Stimulated activated CD8-positive, alpha-beta memory T cell treated with anti-CD3 and anti-CD28 coated beads, Interleukin-7, amount 100 ng/mL, for 24 hours (primary cell): ENCODE results near the gene CASP9.
A peak's percentile ranks its signal among the peaks of the same experiment; 100 is the strongest.

Experiments used
- DNase-seq: peaks from one replicate; pipeline ENCODE4 v3.0.0-alpha.2; 2020; ENCODE audit warnings: low read depth

CASP9 gene

DNA sequence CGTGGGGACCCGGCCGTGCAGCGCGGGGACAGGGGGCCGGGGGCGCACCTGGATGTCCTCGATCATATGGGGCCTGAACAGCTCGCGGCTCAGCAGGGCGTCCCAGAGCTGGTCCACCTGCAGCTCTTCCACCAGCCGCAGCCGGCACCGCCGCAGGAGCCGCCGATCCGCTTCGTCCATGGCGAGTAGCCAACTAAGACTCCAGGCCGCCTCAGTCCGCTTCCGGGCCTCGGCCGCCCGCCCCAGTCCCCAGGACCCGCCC is at the start of gene CASP9:
Gene CASP9 (minus strand): TSS at position 195 of the 262 bp plus-strand sequence. CDS start 15 bp downstream, at position 180.
- DNase-seq: no peak

GRCh38 chr1:15573477-15573876 is 49.5 kb upstream of the CASP9 start:
- no peak for DNase-seq

DNA sequence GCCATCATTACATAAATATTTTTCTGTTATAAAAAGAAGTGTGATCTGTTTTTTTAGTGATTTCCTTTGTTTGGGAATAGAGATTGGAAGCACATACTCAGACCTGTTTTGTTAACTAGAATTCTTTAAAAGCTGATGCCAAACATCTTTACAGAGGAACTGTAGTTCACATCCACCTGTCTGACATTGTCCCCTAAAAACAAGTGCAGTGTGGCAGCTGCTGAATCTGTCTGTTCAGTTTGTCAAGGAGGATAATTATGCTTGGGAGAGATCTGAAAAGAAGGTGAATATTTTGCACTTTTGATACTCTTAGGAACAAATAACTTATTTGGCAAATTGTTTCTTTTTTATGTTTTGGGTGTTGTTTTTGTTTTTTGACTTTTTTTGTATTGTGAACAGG is 47.3 kb upstream of the CASP9 start:
- DNase-seq: no peak

- no peak for DNase-seq
These were observed 46.8 kb upstream of the CASP9 start for GRCh38 chr1:15570861-15571260.

DNA sequence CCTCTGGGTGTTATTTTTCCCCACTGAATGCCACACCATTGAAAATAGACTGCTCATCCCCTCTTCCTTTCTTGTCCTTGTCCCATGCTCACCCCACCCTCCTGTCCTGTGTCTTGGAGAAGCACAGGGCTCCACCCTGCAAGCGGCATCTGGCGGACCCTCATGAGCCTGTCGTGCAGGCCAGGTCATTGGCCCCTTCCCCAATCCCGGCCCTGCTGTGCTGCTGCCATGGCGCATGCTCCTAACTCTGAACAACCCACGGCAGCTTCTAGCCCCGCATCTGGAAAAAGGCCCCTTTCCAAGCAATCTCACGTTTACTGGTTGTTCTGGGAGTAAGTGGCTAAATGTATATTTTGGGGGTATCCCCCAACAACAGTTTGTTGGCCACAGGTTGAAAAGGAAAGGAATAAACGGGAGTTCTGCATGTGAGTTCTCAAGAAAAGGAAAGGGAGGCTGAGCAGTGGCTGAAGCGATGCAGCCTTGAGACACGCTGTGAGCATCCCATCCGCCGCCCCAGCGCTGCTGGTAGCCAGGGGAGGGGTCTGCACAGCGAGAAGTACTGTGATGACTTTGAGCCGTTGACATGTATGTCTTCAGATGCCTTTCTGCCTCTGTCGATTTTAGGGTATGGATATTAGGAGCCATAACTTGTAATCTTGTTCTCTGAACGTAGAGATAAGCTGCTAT is 44.5 kb upstream of the CASP9 start:
- DNase-seq: no peak

GRCh38 chr1:15559189-15559810 is 35.3 kb upstream of the CASP9 start:
- no peak for DNase-seq

GRCh38 chr1:15558516-15558915 is 34.5 kb upstream of the CASP9 start:
- no peak for DNase-seq

DNA sequence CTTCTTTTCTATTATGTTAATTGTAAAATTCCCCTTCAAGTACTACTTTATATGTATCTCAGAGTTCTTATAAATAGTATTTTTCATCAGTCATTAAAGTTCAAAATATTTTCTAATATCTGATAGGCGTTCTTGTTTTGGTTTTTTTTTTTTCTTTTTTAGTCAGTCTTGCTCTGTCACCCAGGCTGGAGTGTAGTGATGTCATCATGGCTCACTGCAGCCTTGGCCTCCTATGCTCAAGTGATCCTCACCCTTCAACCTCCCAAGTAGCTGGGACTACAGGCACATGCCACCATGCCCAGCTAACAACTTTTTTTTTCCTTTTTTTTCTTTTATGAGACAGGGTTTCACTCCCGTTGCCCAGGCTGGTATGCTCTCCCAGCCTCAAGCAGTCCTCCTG is 33.6 kb upstream of the CASP9 start:
- DNase-seq: no peak

GRCh38 chr1:15557008-15557407 is 33.0 kb upstream of the CASP9 start:
- DNase-seq: no peak

DNA sequence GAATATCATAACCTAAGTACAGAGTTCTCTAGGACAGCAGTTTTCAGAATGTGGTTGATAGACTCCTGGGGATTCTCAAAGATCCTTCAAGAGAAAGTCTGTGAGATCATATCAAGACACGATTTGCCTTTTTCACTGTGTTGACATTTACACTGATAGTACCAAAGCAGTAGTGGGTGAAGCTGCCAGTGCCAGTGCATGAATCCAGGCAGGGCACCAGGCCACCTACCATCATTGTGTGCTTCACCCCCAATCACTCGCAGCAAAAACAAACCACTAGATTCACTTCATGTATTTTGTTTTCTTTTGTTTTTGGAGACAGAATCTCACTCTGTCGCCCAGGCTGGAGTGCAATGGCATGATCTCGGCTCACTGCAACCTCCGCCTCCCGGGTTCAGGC is 26.6 kb upstream of the CASP9 start:
- DNase-seq: no peak

DNA sequence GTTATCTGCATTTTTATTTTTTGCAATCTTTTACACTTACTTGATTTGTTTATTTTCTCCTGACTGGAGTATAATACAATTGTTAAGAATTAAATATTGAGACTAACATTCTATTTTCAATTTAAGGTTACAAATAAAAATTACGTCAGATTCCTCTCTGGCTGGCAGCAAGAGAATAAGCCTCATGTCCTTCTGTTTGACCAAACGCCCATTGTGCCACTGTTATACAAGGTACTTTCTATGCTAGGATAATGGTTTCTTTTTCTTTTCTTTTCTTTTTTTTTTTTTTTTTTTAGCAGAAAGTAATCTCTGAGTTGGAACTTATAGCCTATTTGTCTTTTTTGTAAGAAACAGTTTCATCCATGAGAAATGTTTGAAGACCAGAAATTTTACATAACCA is 22.6 kb upstream of the CASP9 start:
- DNase-seq: no peak

DNA sequence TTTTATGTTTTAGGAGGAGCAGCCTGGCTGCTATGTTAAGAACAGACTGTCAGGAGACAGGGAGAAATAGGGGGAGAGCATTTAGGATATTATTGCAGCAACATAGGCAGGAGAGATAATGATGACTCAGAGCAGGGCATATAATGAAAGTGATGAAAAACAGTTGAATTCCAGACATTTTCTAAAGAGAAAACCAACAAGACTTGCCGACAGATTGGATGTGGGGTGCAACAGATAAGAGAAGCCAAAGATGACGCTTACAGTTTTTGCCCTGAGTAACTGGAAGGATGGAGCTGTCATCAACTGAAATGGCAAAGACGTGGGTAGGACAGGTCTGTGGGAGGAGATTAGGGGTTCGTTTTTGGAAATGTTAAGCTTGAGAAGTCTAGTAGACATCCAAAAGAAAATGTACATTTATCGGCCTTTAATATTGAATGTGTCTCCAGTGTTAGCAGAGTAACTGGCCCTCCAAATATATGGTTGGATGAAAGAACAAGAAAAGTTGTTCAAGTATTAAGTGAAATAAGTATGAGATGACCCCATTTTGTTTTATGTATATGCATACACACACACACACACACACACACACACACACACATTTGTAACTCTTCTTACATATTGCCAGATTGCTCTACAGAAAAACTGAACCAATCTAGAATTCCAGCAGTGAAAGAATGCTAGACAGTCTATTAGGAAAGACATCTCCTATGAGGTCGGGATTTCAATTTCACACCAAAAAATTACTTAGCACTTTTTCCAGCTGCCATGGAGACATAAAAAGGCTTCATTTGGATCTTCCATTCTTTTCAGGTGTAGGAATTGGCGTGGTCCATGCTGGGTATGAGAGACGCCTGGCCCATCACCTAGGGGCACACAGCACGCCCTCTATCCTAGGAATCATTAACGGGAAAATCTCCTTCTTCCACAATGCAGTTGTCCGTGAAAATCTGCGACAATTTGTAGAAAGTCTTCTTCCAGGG is 19.9 kb upstream of the CASP9 start:
- DNase-seq: no peak

GRCh38 chr1:15543251-15543588 is 19.2 kb upstream of the CASP9 start:
- DNase-seq: no peak

DNA sequence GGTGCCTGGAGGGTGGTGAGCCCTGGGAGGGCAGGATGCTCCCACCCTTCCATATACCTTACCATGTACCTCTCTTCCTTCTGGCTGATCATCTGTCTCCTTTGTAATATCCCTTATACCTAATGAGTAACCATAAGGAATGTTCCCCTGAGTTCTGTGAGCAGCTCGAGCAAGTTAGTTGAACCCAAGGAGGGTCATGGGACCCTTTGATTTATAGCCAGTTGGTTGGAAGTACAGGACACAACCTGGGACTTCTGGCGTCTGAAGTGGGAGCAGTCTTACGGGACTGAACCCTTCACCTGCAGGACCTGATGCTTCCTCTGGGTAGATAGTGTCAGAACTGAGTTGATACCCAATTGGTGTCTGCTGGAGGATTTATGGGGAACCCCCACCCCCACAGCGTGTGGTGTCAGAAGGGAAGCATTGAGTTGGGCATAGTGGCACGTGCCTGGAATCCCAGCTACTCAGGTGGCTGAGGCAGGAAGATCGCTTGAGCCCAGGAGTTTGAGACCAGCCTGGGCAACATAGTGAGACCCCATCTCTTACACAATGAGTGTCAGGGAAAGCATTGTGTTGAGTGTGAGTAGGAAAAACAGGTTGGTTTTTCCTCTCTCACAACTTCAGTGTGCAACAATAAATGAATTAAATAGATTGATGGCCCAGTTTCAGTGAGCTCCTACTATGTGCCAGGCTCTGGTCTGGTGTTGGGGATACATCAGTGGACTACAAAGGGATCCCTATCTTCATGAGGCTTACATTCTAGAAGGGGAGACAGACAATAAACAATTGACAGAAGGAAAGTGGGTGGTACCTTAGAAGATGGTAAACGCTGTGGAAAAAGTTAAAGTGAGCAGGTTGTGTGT is 18.6 kb upstream of the CASP9 start:
- DNase-seq: no peak

- no peak for DNase-seq
These were observed 17.3 kb upstream of the CASP9 start for GRCh38 chr1:15541231-15541792.

DNA sequence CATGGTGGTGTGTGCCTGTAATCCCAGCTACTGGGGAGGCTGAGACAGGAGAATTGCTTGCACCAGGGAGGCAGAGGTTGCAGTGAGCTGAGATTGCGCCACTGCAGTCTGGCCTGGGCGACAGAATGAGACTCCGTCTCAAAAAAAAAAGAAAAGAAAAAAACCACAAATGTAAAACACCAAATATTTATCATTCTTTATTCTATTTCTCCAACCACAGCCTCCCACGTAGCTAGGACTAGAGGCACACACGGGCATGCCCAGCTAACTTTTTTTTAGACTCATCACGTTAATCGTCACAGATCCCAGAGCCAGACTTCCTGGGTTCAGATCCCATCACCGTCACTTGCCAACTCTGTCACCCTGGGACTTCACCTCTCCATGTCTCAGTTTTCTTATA is 16.2 kb upstream of the CASP9 start:
- DNase-seq: no peak

GRCh38 chr1:15538771-15539170 is 14.8 kb upstream of the CASP9 start:
- DNase-seq: no peak

DNA sequence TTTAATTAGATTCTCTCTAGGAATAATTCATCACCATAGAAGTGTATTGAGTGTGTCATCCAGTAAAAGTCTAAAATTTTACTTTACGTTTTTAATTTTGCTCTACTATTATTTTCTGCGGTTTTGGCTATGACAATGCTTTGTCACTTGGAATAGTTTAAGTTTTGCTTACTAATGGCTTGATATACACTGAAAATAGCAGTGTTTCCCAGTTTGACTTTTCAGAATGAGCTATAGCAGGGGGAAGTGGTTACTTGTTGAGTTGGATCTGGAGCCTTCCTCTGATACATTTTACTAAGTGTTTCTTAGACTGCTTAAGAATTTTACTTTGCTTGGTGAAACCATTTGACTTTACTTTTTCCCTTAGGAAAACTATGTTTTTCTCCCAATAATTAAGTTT is 7.7 kb upstream of the CASP9 start:
- DNase-seq: no peak

DNA sequence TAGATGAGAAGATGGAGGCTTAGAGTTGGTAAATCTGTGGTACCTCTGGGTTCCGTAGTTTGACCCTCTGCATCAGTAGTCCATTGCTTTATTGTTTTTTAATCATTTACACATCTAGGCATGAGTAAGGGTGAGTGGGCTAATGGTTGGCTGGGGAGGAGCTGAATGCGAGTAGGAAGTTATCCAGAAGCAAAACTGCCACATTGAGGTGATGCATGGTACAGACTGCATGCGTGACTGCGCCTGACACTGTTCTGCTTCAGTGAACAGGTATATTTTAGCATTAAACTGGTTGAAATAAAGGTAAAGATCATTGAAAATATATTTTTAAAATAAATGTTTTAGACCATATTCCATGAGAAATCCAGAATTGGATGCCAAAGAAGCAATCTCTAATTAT is 7.0 kb upstream of the CASP9 start:
- DNase-seq: no peak

GRCh38 chr1:15526490-15527339 is 2.7 kb upstream of the CASP9 start, which contains the start of gene DNAJC16:
DNAJC16 (plus strand) TSS chr1:15526848; CDS start chr1:15529106, 2,258 bp downstream.
- DNase-seq: peak; percentile 89

GRCh38 chr1:15526021-15526489 is 2.0 kb upstream of the CASP9 start:
- no peak for DNase-seq
